H1 (cell line): ENCODE results near the gene BRCA2.

Experiments used
- ATF2 ChIP-seq: IDR thresholded peaks from 2 replicates; pipeline ENCODE4 v1.6.1; 2012; ENCODE audit warnings: low read length, inconsistent platforms
- ATF3 ChIP-seq: IDR thresholded peaks from 2 replicates; pipeline ENCODE4 v1.6.1; 2011; ENCODE audit warnings: low read depth, mild to moderate bottlenecking, low read length; ENCODE audit not compliant: insufficient read depth
- CTCF ChIP-seq, 3 experiments: IDR thresholded peaks; 1 replicate in 2 of 3; 2 replicates in 1 of 3; pipeline versions ENCODE4 v1.5.1 to v1.6.1; 2011; ENCODE audit warnings: low read length in 3 of 3, mild to moderate bottlenecking in 3 of 3, inconsistent platforms in 2 of 3, low read depth in 1 of 3, moderate library complexity in 1 of 3; ENCODE audit not compliant: insufficient read depth in 1 of 3; ENCODE audit errors: control extremely low read depth in 1 of 3
- EZH2 ChIP-seq: fragments of 200-600 bp; sonication (generic); IDR thresholded peaks from 2 replicates; pipeline ENCODE4 v1.7.1; 2012; ENCODE audit warnings: low read depth, mild to moderate bottlenecking, moderate library complexity, low read length, inconsistent platforms; ENCODE audit not compliant: severe bottlenecking
- GABPA ChIP-seq: IDR thresholded peaks from 2 replicates; pipeline ENCODE4 v1.6.1; 2011; ENCODE audit warnings: mild to moderate bottlenecking, low read length, moderate library complexity, borderline replicate concordance; ENCODE audit not compliant: insufficient read depth
- JUND ChIP-seq: IDR thresholded peaks from 2 replicates; pipeline ENCODE4 v1.6.1; 2011; ENCODE audit warnings: mild to moderate bottlenecking, improper control_type of control experiment, low read length
- MAFK ChIP-seq: IDR thresholded peaks from 2 replicates; pipeline ENCODE4 v1.6.1; 2012; ENCODE audit warnings: low read depth, mild to moderate bottlenecking, improper control_type of control experiment, low read length
- MAX ChIP-seq: IDR thresholded peaks from 2 replicates; pipeline ENCODE4 v1.6.1; 2012; ENCODE audit warnings: inconsistent platforms
- POLR2A ChIP-seq, 2 experiments: IDR thresholded peaks; 1 replicate in 1 of 2; 2 replicates in 1 of 2; pipeline ENCODE4 v1.6.1; 2011; ENCODE audit warnings: low read depth in 2 of 2, low read length in 2 of 2, mild to moderate bottlenecking in 2 of 2; ENCODE audit errors: control extremely low read depth in 1 of 2
- SP1 ChIP-seq: IDR thresholded peaks from 2 replicates; pipeline ENCODE4 v1.6.1; 2011; ENCODE audit warnings: low read depth, low read length
- TAF1 ChIP-seq: IDR thresholded peaks from 2 replicates; pipeline ENCODE4 v1.6.1; 2011; ENCODE audit warnings: mild to moderate bottlenecking, low read depth, low read length

GRCh38 chr13:32347651-32348050 is 32.3 kb downstream of the BRCA2 start:
- TF ChIP-seq JUND, result no peak
- TF ChIP-seq ATF2, result no peak
- no peak for TF ChIP-seq POLR2A (IDR thresholded peaks at IDR 0.05; ENCODE audit: control extremely low read depth in 1 of 2, low read depth in 2 of 2, low read length in 2 of 2)
- no peak for TF ChIP-seq MAFK
- TF ChIP-seq CTCF (IDR thresholded peaks at IDR 0.05; ENCODE audit: control extremely low read depth in 1 of 3, insufficient read depth in 1 of 3, low read depth in 1 of 3, low read length in 3 of 3), result no peak
- TF ChIP-seq TAF1, result no peak
- TF ChIP-seq ATF3, result no peak
- TF ChIP-seq GABPA, result no peak
- no peak for TF ChIP-seq SP1
- TF ChIP-seq EZH2, result no peak
- TF ChIP-seq MAX, result no peak
